Stimulated activated CD8-positive, alpha-beta memory T cell treated with anti-CD3 and anti-CD28 coated beads, Interleukin-4, amount 100 ng/mL, for 1 hour (primary cell): ENCODE measurements around the gene KLF9.
A peak's percentile ranks its signal among the peaks of the same experiment; 100 is the strongest.

Experiments used
- DNase-seq, 2 donors: peaks; one replicate each; pipeline ENCODE4 v3.0.0-alpha.2; 2020; ENCODE audit warnings: low read depth in 2 of 2, low spot score in 1 of 2

The KLF9 gene

DNA sequence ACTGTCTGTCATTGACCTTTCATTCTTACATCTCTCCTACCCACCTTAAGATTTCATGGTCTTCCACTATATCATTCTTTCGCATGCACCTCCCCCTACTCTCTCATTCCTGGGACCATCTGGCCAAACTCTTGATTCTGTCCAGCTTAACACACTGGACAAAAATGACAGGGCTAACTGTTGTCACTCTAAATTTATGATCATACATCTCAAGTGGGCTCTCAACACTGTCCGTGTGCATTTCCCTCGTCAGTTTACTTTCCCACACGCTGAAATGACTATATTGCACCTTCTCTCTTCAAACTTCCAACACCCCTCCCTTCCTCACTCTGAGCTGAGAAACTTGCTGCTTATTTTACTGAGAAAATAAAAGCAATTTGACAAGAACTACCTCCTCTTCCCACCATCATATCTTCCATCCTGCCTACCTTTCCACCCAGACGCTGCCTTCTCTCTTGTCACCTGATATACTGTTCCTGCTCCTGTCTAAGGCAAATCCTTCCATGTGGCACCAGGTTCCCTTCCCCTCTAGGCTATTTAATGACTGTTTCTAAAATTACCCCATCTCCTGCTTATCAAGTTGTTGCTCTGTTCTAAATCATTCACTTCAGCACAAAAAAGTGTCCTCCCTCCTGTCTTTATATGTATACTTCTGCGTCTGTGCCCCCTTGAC lies 8.1 kb upstream of the KLF9 start:
- DNase-seq: no peak

DNA sequence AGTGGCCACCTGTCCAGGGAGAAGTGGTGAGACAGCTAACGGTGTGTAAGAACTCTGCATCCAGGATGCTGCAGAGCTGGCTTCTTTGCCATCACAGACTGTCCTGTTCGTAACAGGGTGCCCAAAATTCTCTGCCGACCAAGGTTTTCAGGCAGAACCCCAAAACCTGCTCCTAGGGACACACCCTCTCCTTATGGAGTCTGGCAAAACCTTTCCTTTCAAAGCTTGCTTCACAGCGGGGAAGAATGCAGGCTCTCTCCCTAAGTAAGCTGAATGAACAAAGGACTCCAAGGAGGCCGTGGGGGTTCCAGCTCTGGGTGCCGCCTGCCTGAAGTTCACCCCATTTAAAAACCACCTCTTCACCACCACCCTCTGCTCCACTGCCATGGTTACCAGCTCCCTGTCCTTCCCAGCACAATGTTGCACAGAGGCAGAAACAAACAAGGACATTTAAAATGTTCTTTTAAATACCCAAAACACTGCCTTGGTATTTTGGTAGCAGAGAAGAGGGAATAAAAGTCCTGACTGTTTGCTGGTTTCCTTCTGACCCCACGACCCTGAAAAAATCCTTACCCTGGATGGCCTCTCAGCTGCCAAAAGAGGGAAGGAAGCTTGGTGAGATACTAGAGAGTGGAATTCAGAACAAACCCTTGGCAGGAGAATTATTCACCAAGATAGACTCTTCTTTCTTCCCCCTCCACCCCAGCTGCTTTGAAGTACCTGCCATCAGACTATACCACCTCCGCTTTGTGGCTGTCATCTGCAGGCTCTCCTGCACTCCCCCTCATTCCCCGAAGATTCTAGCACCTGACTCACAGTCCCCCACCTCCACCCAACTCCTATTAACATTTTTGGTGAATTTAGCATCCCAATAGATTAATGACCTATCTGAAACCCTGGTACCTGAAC lies 7.1 kb upstream of the KLF9 start:
- no peak for DNase-seq

DNA sequence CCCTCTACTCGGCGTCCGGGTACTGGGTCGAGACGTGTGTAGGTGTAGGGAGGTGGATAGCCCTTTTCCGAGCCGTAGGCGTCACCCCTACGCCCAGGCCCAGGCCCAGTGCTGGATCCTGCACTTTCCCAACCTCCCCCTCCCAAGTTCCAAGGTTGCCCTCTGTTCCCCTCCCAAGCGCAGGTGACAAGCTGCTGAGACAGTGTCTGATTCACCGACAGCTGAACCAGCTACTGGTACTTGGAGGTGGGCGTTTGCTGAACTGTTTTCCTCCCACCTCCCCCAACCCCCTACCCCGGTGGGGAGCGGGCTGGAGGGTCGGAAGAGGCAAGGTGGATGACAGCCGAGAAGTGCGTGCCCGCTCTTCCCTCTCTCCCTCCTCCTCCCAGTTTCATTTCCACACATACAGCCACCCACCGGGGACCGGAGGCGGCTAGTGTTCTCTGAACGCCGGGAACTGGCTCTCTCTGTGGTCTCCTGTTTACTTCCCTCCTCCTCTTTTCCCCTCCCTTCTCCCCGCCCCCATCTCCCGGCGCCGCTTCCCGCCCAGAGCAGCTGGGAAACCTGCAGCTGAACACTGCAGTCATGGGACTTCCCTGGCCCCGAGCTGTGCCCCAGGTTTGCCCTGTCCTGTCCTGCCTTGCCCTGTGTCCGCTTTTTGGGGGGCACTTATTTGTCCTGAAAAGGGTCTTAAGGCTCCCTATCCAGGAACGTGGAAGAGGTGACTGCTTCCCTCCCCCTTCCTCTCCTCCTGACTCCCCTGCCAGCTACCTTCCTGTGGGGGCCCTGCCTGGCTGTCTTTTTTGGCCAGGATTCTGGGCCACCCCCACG lies 6.2 kb upstream of the KLF9 start:
- no peak for DNase-seq

DNA sequence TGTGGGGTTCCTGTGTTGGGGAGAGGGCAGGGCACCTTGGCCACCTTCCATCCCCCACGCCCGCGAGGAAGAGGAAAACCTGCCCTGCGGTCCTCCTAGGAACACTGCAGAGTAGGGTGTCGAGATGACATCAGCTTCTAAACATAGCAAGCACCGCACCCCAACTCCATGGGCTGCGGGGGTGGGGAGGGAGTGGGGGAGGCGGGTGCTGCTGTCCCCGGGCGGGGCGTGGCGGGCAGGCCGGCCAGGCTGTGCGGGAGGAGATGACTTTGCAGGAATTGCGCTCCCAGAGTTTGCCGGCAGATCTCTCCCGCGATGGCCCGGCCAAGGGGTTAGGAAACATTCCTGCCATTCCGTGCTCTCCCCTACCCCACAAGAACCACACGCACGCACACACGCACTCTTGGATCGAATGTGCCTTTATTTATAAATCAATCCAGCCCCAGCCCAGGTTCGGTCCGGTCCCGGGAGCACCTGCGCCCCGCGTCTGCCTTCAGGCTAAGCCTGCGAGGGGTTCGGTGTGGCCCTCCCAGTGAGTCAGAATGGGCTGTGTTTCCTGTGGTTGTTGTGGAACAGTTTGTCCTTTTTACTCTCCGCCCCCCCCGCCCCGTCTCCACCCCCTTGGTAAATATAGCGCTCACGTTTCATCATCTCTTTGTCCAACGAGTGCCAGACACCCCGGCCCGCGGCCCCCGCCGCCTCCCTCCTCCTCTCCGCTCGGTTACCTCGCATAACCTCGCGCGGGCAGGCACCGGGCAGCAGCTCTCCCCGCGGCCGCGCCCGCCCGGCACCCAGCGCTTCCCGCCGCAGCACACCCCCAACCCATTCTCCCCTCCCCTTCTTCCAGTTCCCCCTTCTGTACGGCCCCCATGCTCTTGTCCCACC lies 5.3 kb upstream of the KLF9 start:
- peak; percentile 76 to 79 for DNase-seq

DNA sequence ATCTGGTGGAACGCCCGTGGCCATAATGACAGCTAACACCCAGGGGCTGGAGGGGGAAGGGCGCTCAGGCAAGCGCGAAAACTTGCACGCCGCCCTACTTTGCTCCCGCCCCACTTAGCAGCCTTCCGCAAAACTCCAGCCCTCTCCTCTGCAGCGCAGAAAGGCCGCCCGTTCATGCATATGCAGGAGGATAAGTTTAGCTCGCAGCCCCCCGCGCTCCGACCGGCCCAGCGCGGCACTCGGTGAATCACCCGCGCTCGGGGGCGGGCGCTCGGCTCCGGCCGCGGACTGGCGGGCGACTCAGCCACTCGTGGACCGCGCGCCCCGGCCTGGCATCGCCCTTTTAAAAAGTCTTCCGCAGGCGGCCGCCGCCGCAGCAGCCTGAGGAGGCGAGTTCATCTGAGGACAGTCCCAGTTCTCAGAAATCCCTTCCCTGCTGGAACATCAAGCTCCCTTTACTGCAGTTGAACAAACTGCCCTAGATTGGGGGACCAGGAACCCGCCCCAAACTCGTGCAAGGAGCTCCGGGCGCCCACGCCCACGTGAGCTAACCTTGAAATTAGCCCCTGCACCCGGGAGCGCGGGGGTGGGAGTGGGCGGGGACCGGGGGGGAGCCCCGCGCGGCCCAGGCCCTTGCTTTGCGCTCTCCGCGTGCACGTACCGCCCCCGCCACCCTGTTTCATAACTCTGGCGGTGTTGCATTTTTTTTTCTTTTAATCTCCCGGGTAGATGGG lies 4.5 kb upstream of the KLF9 start:
- peak; percentile 50 to 59 for DNase-seq

DNA sequence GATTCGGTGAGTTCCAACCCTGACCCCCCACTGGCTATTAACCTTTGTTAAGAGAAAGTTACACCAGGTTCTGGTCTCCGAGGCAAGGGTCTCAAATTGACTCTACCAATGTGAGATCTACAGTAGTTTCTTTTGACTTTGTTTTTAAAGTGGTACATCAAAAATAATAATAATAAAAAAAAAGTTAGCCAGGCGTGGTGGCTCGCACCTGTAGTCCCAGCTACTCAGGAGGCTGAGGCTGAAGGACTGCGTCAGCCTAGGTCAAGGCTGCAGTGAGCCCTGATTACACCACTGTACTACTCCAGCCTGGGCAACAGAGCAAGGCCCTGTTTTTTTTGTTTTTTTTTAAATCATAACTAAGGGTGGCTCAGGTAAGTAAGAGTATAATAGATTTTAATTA lies 1.0 kb upstream of the KLF9 start:
- DNase-seq: no peak

DNA sequence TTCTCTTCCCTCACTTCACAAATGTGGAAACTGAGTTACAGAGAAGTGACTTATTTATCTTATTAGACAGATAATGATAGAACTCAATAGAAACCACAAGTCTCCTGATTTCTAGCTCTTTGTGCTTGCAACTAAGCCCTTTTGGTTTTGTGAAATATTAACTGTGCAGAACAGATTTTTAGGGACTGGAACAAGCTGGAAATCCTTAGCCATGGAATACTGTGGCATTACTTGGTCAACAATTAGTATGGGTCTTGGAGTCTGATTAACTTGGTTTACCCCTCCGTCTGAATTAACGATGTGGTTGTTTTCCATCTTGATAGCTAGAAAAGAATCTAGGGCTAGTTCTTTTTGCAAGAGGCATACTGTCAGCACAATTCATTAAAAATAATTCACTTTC lies 584 bp upstream of the KLF9 start:
- no peak for DNase-seq

DNA sequence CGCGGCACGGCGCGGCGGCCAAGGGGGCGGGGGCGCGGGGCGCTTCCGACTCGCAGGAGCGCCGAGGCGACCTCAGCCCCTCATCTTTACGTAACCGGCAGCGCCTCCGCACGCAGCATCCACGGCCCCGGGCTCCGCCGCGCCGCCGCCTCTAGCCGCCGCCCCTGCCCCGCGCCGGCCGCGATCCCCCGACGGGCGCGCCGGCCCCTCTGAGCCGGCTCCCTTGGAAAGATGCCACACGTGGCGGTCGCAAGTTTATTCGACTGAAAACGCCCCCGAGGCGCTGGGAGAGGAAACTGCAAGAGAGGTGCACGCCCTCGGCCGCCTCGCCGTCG lies 1.0 kb downstream of the KLF9 start:
- peak in 1 of 2 donors; percentile 39 for DNase-seq

DNA sequence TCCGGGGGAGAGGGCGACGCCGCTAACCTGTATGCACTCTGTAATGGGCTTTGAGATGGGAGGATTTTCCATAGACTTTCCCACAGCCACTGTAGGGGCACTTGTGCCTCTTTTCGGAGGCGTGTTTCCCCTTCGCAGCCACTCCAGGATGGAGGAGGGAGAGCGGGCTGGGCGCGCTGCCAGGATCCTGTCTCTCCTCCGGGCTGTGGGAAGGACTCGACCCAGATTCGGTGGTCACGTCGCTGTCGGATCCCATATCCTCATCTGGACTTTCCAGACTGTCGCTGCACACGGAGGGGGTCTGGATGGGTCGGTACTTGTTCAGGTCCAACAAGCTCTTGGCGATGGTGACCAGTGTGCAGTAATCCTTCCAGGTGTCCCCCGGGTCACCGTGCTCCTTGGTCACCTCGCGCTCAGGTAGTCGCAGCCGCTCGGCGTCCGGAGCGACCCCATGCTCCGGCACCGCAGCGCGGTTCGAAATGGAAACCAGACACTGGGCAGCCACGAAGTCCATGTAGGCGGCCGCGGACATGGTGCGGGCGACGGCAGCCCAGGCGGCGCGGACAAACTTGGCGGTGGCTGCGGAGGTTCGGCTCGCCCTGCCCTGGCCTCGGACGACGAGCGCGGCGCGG lies 1.5 kb downstream of the KLF9 start:
- no peak for DNase-seq

DNA sequence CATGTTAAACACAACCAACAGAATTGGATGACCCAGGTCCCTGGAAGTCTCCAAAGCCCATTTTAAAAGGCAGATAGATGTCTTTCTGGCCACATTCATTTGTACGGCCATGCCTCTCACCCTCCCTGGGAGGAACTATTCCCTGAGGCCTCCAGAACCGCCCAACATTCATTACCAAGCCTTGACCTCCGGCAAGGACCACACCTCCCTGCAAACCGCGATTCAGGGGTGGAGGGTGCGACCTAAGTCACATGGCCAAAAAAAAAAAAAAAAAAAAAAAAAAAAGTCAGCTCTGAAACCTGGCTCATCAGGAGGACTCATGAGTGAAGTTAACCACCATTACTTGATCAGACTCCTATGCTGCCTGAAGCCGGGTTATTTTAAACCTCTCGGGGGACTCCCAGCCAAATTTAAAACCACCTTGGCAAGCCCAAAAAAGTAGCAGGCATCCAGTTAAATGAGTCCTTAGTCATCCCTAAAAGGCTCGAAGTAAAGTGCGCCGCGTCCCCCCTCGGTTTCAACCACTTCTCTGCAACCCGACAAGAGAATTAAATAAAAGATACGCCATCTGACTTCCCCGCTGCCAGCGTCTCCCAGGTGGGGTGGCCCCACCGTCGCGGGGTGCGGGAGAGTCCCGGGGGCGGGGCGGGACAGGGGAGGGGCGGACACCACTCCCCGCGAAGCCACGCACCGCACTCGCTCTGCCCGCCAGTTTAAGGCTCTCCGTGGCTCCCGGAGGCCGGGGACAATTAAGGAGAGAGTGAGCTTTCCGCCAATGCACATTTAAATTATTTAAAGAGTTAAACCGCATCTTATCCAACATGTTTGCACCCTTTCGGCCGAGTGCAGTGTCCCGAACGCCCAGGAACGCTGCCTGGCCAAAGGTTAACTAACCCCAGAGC lies 2.3 kb downstream of the KLF9 start:
- peak; percentile 47 to 52 for DNase-seq

DNA sequence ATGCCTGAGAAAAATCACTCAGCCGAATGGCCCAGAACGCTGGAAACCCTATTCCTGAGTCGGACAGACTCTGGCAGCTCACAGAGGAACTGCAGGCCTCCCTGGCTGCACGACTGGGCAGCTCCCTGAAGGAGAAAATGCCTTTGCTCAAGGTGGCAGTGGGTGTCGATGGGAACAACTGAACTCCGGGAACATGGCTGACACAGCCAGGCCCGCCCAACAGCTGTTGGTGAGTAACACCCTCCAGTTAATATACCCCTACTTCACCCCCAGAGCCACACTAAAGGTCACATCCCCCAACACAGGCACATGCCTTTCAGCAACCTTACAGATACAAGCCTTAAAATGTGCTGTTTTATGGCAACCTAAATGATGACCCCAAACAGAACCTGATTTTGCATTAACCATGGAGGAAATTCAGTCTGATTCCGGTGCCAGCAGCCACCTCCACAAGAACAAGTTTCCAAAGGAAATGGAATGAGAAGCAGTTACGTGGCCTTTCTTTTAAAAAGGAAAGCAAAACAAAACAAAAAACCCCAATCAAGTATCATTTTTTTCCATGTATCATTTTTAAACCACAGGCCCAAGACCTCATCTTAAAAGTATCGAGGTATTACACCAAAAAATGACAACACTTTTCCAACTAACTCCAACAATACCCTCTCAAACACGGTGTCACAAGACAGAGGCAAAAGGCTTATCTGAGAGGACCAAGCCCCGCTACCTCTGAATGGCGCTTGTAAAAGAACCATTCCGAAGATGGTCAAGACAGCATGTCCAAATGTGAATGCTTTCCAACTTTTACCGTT lies 3.1 kb downstream of the KLF9 start:
- no peak for DNase-seq

DNA sequence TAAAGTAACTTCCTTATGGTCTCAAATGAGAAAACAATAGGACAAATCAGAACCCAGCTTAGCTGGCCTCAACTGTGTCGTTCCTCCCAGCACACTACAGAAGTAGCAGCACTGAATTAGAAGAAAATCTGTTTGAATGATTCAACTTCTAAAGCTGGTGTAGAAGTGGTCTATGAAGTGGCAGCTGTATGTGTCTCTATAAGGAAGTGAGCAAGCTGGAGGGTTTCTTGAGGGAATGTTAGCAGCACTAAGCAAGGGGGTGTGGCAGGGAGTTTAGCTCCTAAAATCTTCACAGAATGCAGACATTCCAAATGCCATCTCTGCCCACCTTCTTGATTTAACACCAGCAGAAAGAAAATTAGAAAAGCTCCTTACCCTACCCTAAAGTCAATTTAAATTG lies 4.1 kb downstream of the KLF9 start:
- no peak for DNase-seq

DNA sequence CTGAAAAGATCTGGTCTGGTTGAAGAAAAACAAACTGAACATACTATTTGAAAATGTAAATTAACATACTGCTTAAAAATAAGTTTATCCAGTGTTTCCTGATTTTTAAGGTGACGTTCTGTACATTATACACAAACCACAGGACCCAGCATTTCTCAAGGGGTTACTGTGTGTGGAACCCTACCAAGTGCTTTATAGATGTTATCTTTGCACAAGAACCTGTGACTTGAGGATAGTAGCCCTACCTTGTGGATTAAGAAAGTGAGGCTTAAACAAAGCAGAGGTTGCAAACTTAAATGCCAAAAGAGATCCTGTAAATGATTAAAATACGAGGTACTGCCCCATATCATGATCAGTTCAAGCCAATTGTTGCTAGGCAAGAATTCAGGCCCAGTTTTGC lies 4.7 kb downstream of the KLF9 start:
- no peak for DNase-seq

DNA sequence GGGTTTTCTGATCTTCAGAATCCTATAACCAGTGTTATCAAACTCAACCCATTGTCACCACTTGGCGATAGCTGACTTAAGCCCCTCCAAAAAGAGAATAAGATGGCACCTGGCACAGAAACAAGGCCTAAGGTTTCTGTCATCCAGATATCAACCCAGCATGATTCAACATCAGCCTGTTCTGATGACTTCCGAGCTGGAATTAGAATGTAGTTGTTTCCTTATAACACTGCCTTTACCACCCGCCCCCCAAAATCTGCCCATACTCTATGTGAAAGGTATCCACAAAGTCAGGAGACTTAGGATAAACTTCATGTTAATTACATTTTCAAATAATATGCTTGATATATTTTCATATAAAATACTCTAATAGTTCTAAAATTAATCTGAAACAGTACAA lies 5.2 kb downstream of the KLF9 start:
- no peak for DNase-seq

DNA sequence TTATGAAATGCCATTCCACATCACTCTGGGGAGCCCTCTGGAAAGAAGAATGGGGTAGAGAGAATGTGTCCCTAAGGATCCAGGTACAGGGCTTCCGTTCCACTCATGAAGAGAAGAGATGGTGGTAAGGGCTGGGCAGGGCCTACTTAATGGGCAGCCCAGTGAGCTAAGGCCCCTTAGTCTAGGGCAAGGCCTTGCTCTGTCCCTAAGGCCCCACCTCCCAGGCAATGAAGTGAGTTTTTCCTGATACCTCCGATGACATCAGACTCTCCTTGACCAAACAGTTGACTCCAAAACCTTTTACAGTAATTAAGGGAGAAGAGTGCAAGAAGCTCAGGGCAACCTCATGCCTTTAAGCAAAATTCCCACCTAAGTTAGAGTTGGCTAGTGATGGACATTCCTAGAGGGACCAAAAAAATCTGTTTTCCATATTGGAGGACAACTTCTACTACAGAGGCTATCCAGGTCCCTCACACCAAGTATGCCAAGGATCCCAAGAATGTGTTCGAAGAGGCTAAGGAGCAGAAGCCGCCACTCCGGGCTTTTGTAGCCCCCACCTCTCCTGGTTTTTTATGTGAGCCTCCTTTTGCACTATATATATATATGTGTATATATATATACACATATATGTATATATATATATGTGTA lies 5.9 kb downstream of the KLF9 start:
- no peak for DNase-seq

DNA sequence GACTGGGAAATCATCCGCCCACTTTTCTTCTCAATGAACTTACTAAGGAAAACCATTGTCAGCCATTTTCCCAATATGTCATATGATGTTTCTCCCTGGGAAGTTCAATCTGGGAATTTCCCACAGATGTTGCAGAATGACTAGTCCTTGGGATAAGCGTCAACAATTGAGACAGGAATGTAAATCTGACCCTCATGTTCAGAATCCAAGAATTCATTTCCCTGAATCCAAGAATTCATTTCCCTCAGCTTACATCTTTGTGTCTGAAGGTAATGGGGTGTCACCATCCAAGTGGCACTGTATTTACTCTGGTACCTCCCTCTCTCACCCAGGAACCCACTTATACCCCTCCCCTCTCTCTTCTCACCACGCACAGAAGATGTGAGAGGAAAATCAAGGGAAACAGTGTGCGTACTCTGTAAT lies 7.4 kb downstream of the KLF9 start:
- no peak for DNase-seq

DNA sequence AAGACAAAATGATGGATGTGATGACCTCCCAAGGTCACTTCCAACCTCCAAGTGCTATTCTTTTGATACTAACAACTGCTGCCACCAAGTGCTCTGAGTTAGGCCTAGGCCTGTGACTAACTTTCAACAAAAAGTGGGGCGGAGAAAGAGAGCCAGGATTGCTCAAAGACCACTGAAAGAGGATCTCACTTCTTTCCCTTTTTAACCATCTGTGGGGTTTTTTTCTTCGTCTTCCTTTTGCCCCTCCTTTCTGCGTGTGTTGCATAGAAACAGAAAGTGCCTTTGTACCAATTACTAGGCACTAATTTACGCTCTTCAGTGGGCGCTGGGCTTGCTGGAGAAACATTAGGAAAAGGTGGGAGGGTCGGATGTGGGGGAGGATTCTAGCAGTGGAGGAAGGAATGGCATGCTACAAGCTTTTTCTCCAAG lies 8.0 kb downstream of the KLF9 start:
- DNase-seq: no peak
